Right lung (tissue), 5 donors: ENCODE measurements around the gene CCR3. TPM values are rescaled to one million over a fixed set of nuclear protein-coding genes. Genes with fewer than 3 reads are reported as not detected.

ENCODE experiments used
- DNase-seq, 2 donors: peaks; one replicate each; pipeline ENCODE4 v3.0.0-alpha.2; 2013
- polyA plus RNA-seq, 5 donors: library from polyadenylated mRNA; unstranded; fragments of 120-200 nt; gene quantifications; one replicate each; pipeline versions ENCODE4 v1.2.1 to v1.2.3, GENCODE V29; 2013; ENCODE audit warnings: inconsistent platforms in 1 of 5, low replicate concordance in 1 of 5; ENCODE audit not compliant: insufficient read length in 5 of 5, insufficient read depth in 1 of 5

The CCR3 gene
- polyA plus RNA-seq, 5 donors, result 0.12 to 0.35 (median 0.21) TPM; not detected in 1

GRCh38 chr3:46271209-46271745 lies 29.0 kb downstream of the CCR3 start:
- DNase-seq, result no peak

GRCh38 chr3:46272028-46272451 lies 29.8 kb downstream of the CCR3 start:
- DNase-seq, result peak; percentile 53 to 64

GRCh38 chr3:46276497-46277099 lies 34.3 kb downstream of the CCR3 start:
- DNase-seq, result no peak

- no peak for DNase-seq
Measured at GRCh38 chr3:46277476-46277875, 35.2 kb downstream of the CCR3 start.

GRCh38 chr3:46278816-46279672 lies 36.8 kb downstream of the CCR3 start:
- DNase-seq, result no peak

GRCh38 chr3:46280105-46280797 lies 38.0 kb downstream of the CCR3 start:
- DNase-seq, result no peak

GRCh38 chr3:46281551-46281950 lies 39.3 kb downstream of the CCR3 start:
- peak; percentile 57 to 61 for DNase-seq

GRCh38 chr3:46282041-46282440 lies 39.8 kb downstream of the CCR3 start:
- DNase-seq, result no peak

- DNase-seq, result no peak
Measured at GRCh38 chr3:46282696-46283095, 40.4 kb downstream of the CCR3 start.

- no peak for DNase-seq
Measured at GRCh38 chr3:46283881-46284450, 41.7 kb downstream of the CCR3 start.

- DNase-seq, result no peak
Measured at GRCh38 chr3:46284981-46285683, 42.9 kb downstream of the CCR3 start.

GRCh38 chr3:46285931-46286619 lies 43.8 kb downstream of the CCR3 start:
- no peak for DNase-seq

- no peak for DNase-seq
Measured at GRCh38 chr3:46286947-46287565, 44.8 kb downstream of the CCR3 start.

- no peak for DNase-seq
Measured at GRCh38 chr3:46289551-46289950, 47.3 kb downstream of the CCR3 start.

GRCh38 chr3:46289966-46290365 lies 47.7 kb downstream of the CCR3 start:
- DNase-seq, result no peak

- no peak for DNase-seq
Measured at GRCh38 chr3:46291046-46291445, 48.8 kb downstream of the CCR3 start.

- no peak for DNase-seq
Measured at GRCh38 chr3:46293035-46293724, 50.9 kb downstream of the CCR3 start.

GRCh38 chr3:46293991-46294833 lies 52.0 kb downstream of the CCR3 start:
- DNase-seq, result no peak

GRCh38 chr3:46296826-46297225 lies 54.6 kb downstream of the CCR3 start:
- DNase-seq, result no peak
